AG09309 (cell line): ENCODE data around the gene AFMID.
"Not testable (repeated sequence)": the region's sequence is repeated elsewhere in the genome, so short reads cannot be mapped to it uniquely, and the experiment has no call there.

ENCODE experiments used
- DNase-seq: peaks from one replicate; pipeline ENCODE4 v3.0.0-alpha.2; 2010; ENCODE audit warnings: low read depth
- H3K4me3 ChIP-seq: 2 replicates; pipeline ENCODE4 v1.5.1; 2011; ENCODE audit warnings: mild to moderate bottlenecking, low read depth, low read length, moderate library complexity; ENCODE audit not compliant: control insufficient read depth
- CTCF ChIP-seq: IDR thresholded peaks from 2 replicates; pipeline ENCODE4 v1.5.1; 2011; ENCODE audit warnings: mild to moderate bottlenecking, low read depth, low read length, inconsistent platforms; ENCODE audit not compliant: insufficient read depth, control insufficient read depth; ENCODE audit errors: missing control alignments

Gene AFMID

DNA sequence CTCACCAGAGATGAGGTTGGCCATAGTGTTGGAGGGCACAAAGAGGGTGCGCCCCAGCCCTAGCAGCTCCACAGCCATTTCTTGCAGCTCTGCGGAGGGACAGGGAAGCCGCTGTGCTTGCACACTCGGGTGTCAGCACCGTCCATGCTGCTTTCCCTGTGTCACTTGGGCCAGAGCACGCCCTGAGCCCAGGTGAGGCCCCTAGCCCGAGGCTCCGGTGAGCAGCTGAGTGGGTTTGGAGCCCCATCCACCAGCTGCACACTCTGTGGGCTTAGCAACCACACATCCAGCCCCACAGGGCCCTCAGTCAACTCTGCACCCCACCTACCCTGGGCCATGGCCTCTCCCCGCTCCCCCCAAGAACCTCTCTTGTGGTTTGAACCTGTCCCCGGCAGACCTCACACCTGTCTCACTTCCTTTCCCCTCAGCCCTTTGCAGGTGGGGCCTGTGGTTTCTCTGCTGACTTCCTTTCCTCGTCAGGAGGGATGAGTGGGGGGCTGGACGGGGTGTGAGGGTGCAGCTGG is 65.0 kb downstream of the AFMID start:
- no peak for TF ChIP-seq CTCF
- no peak overlapping the region for H3K4me3 ChIP-seq
- no peak for DNase-seq

DNA sequence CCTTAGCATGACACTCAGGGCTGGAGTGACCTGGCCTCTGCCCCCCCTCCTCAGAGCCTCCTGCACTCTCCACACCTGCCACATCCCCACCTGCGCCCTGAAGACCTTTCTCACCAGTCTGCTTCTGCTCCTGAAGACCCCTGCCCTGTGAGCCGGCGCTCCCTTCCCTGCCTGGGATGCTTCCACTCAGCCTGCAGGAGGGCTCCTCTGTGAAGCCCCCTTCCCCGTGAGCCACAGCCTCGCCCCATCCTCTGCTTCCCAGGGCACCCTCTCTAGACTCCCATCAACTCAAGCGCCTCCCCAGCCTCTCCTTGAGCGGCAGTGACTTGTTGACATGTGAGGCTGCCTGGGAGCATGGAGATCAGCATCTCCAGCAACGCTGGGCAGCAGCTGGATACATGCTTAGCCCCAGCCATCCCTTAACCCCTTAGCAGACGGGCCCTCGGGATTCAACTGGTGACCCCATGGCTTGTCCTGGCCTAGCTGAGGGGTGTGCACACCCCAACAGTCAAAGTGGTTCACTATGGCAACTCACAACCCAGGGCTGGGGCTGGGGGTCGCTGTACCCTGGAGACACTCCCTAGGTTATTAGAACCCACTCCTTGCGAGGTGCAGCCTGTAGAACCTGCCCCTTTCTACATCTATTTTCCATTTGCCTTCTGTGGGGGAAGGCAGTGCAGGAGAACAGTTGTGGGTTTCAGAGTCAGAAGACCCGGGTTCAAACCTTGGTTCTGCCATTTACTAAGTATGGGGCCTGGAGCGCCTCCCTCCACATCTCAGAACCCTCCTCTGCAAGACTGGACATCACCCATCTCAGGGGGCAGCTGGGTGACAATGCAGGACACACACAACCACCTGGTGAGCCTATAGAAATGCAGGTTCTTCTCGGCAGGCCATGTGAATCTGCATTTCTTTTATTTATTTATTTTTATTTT is 65.8 kb downstream of the AFMID start:
- TF ChIP-seq CTCF = no peak
- DNase-seq = no peak
- no peak overlapping the region for H3K4me3 ChIP-seq

DNA sequence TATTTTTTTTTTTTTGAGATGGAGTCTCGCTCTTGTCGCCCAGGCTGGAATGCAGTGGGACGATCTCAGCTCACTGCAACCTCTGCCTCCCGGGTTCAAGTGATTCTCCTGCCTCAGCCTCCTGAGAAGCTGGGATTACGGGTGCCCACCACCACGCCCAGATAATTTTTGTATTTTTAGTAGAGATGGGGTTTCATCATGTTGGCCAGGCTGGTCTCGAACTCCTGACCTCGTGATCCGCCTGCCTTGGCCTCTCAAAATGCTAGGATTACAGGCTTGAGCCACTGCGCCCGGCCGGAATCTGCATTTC is 66.4 kb downstream of the AFMID start:
- H3K4me3 ChIP-seq = peak overlapping the region; percentile 74
- DNase-seq = not testable (repeated sequence)

GRCh38 chr17:78253946-78254672 is 66.9 kb downstream of the AFMID start:
- TF ChIP-seq CTCF = no peak
- H3K4me3 ChIP-seq = peak overlapping the region; percentile 74
- no peak for DNase-seq

GRCh38 chr17:78255029-78255656 is 68.0 kb downstream of the AFMID start:
- H3K4me3 ChIP-seq = no peak overlapping the region
- DNase-seq = no peak
- no peak for TF ChIP-seq CTCF

- no peak for TF ChIP-seq CTCF
- no peak overlapping the region for H3K4me3 ChIP-seq
- no peak for DNase-seq
These were observed 69.0 kb downstream of the AFMID start for GRCh38 chr17:78255953-78256706.
